OCI-M2 (cell line): Measurements from ENCODE around the gene HTR4.

ENCODE experiments used
- DNase-seq: peaks from one replicate; lab custom pipeline; 2025; ENCODE audit not compliant: unreplicated experiment; lab: John Stamatoyannopoulos, UW

The HTR4 gene

DNA sequence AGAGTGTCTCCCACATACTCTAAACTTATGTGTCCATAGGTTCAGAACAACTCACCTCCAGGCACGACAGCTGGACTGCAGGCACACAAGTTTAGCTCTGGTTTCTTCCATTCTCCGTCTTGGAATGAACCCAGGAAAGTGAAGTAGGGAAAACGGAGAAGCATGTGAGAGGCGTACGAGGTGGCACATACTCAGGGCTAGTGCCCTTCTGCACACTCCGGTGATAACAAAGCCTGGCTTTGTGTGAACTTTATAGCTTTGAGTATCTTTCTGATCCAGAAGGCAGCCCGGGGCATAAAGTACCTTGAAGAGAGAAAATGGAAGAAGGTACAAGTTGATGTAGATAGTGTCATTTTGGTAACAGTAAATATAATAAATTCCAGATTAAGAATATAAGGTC, 11.1 kb upstream of the HTR4 start:
- DNase-seq: no peak

DNA sequence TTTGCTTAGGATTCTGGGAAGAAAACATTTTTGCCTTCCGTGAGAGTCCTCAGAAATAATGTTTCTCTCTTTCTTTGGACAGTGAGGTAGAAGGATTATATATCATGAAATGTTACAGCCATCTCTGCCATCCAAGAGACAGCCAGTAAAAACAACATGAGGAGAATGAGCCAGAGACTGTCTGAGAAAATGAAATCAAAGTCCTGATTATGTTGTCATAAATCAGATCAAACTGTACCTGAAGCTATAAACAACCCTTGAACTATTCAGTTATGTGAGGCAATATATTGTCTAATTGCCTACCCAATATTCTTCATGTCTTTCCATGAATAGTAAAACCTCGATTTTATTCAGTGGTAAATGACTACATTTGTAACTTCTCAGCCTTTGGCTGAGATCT, 9.2 kb upstream of the HTR4 start:
- DNase-seq: no peak

DNA sequence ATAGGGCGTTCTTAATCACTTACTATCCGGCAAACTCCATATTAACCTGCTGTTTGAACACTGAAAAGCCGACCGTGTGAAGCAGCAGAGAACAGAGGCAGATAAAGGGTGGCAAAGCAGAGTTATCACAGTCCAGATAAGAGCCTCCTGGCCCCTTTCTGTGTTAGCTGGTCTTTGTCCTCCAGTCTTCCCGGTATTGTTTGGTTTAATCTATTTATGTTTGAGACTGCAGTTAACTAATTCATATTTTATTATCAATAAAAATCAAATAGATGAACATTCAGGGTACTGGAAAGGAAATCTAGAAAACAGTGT, 6.0 kb upstream of the HTR4 start:
- DNase-seq: no peak

DNA sequence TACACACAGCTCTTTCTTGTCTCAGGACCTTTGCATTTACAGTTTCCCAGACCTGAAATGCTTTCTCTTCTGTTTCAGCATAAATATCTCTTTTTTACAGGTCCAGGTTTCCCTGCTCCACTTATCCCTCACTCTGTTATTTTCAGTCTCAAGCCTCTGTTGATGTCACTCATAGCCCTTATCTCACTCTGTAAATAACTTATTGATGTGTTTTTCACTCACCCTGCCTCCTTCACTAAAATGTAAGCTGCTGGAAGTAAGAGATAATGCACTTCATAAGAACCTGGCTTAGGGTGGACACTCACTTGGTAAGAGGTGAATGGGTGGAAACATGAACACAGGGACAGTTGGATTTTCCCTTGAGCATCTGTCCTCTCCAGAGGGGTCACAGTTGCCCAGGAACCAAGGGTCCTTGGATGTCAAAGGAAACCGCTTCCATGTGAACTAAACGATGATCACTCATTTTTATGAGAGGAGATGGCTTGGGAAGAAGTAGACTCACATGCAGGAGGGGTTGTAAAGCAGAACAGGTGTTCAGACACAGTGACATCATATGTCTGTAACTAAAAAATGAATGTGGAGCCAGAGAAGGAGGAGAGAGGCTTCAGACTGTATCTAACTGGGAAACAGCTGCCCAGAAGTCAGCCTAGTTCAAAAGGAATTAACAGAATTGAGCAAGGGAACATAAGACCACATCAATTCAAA, 5.5 kb upstream of the HTR4 start:
- no peak for DNase-seq

DNA sequence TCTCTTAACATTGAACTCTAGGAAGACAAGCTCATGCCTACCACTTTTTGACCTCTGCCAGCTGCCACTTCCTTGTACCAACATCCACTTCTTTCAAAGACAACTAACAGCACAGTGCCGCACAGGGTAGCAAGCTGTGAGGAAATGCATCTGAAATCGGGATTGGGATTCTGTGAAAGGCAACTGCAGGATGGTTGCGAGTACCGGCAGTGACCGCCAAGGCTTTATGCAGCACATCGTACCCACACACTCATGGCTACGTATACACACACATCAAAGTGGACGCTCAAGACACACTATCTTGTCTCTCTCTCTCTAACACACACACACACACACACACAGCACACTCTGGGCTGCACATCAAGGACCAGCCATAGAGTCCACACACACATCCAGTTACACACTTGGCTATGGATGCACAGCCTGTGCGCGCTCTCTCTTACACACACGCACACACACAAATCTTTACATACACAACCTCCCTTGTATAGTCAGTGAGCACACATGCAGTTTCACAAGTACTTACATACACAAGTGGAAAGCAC, 964 bp downstream of the HTR4 start:
- no peak for DNase-seq

DNA sequence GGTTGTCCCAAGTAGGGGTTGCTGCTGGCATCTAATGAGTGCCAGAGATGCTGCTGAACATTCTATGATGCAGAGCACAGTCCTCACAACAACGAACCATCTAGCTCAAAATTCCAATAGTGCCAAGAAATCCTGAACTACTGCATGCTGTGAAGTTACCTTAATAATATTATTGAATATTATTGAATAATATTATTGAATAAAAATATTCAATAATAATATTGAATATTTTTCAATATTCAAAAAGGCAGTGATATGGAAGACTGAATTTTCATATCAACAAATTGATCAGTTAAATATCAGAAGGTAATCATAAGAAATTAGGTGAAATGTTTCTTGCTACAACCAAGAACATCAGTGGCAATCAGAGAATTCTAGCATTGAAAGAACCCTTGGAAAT, 2.8 kb downstream of the HTR4 start:
- DNase-seq: no peak

DNA sequence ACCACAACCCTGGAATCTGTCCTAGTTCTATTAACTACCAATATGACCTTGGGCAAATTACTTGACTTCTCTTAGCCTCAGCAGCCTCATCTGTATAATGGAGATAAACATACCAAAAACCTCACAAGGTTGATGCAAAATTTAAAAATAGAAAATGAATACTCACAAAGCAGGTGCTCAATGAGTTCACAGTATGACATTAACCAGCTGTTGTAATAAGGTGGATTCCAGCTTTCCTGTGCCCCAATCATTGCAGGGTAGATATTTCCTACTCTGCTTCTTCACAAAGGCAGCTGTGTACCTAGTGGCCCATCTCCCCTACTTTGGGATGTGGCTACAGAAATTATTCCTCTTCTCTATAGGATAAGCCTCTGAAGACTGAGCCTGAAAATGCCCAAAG, 8.8 kb downstream of the HTR4 start:
- DNase-seq: no peak

DNA sequence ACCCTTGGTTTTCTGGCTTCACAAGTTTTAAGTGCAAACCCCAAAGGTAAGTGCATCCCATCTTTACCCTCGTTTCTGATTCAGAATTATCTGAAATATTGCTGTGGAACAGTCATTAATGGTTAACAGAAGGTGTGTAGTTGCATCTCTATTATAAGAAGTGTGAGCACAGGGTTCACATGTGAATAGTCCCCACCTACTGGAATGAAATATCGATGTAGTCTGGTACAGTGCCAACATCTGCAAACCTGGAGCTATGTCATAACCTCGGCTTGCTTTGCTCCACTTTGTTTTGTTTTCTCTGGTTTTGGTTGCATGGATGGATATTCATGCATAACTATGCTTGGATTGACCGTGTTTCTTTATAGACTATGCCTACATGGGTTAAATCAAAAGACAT, 12.6 kb downstream of the HTR4 start:
- DNase-seq: no peak

DNA sequence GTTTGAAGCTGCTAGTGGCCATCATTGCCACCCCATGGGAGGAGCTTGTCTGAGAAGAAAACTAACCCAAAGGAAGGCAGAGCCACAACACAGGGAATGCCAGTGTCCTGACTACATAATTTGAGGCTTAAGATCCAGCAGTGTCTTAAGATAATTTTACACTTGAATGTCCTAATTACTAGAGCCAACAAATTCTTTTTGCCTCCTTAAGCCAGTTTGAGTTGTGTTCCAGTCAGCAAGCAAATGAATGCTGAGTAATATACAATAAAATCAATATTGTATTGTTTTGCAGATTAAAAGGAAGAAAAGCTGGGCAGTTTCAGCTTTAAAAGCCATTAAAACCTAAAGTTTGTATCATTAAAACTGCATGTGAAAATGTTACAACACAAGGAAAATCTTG, 13.9 kb downstream of the HTR4 start:
- DNase-seq: no peak

DNA sequence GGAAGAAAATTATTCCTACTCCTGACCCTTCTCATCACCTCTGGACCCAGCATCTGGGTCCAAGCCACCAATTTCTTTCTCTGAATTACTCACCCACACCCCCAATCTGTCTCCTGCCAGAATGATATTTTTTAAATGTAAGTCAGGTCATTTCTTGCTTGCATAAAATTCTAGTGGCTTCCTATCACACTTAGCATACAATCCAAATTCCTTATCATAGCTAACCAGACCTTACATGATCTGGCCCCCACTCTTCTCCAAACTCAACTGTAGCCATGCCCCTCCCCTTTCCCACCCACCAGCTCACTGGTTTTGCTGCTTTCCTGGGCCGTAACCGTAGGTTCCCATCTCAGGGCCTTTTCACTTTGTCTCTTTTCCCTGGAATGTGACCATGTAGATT, 15.2 kb downstream of the HTR4 start:
- no peak for DNase-seq

DNA sequence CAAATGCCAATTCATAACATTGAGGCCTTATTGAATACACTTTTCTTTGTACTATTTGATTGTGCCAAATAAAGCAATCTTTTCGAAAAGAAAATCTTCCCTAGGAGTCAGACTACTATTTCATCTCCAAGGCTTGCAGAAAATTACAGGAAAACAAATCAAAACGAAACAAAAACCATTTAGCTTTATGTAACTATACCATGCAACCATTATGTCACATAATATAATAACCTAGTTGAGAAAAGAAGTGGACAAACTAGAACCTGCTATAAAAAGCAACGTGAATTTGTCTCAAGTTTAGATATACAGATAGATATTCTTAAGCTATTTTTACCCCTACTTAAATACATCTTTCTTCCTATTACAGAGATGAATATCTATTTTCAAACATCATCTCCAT, 18.0 kb downstream of the HTR4 start:
- no peak for DNase-seq

DNA sequence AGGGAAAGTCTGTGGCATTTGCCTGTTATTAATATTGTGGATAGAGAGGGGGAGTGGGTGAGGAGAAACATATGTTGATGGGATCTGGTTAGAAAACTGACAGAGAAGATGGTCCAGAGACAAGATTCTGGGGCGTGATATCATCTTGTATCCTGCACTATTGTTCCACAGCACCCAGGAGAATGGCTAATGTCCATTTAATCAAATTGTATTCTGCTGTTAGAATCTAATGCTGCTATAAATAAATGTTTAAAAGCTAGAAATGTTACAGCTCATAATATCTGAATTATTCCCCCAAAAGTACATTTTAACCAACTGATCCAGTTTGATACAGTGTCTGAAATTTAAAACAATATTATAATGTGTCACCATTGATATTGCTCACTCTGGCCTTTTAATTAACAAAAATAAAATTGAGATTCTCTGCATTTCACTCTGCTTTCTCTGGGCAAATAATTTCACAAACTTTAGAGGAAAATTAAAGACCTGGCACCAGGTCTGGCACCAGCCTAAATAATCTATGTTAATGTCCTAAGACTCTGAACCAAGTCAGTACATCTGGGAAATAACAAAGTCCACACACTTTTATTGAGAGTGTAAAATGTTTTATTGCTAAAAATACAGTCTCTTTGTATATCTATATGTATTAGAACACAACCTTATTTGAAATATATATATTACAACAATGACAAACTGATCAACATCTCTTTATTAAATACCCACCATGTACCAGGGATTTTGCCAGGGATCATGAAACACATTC, 18.8 kb downstream of the HTR4 start:
- no peak for DNase-seq

DNA sequence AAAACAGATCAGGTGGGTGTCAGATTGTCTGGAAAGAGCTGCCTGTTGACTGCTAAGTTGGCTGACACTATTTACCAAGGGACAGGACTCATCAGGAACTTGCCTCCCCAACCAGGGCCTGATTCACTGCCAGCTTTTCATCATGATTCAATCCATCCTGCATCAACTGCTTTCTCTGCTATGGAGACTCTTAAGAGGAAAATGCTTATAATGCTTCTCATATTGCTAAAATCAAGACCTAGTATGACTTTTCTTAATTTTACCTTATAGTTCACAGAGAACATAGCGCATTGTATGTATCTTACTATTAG, 21.3 kb downstream of the HTR4 start:
- DNase-seq: no peak

DNA sequence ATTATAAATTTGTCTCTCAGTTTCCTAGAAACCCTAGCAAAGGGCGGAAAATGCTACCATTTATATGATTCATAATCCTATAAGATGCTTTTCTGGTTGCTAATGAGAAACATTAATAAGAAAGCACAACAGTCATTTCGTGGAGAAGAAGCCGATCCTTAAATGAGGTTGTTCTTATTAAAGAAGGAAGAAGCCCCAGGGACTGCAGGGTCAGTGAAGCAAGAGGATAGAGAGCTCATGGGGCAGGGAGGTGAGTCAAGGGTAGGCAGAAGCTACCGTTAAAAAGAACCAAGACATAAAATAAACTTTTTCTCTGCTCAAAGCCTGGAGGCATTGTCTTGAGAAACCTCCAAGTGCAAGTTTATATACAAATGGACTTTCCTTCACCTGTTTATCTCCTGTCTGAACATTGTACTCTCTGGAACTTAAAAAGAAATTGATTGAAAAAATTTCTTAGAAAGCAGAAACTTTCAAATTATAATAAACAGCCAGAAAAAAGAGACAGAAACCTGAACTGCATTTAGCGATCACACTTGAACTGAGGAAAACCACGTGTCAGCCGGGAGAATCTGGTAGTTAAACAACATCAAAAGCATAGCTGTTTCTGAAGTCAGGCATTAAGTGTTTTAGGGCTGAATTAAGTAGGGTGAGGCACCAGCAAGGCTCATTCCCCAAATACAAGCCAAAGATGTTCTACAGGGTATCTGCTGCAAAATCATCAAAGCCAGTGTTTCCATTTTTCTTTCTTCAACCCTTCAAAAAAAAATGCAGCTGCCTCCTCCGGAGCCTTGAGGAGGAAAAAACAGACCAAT, 21.9 kb downstream of the HTR4 start:
- no peak for DNase-seq

DNA sequence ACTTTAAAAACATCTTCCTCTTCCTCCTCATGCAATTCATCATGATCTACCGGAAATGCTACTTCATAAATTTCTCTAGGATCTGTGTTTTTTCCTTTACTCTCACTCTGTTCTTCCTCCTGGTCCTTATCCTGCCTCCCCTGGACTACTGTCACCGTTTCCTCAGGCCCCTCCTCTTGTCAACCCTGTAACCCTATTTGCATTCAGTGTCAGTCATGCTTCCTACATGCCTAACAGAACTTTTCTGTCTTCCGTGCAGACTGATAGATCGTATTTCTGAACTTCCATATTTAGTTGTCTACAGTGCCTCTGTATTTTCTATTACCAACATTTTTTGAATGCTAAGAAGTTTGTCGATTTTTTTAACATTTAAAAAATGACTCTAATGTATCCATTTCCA, 27.3 kb downstream of the HTR4 start:
- no peak for DNase-seq

DNA sequence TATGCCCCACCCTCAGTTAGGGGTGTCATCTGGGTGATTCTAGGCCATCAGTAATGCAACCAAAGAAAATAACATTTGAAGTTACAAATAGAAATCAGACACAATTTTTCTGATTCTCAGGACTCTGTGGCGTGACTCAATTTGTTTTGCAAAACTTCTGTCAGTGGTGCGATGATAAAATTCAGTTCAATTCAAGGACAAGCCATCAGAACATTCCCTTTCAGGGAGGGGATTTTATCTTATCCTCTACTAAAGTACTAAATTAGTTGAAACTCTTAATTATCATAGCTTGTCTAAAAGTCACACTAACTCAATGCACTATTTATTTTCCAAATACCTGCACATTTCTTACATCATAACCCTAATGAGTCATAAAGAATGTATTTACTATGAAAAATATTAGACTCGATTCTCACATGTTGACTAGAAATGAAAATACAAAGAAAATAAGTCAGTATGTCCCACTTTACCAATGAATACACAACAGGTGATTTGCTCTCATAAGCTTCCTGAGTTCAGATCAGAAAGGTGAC, 28.2 kb downstream of the HTR4 start:
- DNase-seq: no peak

DNA sequence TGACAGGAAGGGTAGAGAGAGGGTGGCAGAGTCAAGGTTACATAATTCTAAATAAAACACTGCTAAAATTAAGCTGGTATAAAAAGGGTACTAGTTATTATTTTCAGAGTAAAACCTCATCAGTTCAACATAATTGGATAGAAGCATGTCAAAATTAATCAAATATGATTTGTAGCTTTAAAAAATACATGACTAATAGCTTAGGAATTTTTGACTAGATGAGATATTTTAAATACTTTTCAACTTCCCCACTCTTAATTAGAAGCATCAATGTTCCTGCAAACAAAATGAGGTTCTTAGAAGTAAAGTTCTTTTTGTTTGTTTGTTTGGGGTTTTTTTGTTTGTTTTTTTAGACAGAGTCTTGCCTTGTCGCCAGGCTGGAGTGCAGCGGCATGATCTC, 29.1 kb downstream of the HTR4 start:
- DNase-seq: no peak

DNA sequence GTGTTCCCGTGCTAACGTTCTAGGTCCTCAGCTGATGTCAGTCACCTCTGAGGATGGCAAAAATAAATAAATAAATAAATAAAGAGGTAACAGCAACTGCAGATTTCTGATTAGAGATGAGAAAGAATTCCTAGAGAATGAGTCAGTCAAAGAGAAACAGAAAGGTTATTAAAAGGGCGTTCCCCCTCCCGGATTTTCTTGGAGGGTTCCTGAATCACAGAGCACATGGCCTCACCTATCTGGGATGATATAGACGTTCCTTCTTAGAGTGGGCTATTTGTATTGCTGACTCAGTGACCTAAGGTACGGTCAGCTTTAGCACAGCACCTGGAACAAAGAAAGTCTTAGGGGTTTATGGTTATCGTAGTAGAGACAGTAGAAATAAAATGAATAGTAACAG, 30.6 kb downstream of the HTR4 start:
- no peak for DNase-seq

DNA sequence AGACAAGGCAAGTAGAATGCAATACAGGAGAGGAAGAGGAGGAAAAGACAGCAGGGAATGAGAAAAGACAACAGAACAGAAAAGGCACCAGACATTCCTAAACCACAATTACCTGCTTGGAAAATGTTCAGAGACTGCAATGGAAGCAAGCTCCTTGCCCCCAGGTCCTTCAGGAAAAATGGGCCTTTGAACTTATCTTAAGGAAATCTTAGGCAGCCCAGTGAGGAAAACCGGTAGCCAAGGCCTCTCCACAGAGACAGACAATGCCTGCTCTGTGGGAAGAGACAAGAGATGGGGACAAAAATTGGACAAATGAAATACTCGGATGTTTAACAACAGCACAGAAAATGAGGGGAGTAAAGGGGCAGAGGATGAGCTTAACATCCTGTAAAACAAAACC, 31.2 kb downstream of the HTR4 start:
- DNase-seq: no peak

DNA sequence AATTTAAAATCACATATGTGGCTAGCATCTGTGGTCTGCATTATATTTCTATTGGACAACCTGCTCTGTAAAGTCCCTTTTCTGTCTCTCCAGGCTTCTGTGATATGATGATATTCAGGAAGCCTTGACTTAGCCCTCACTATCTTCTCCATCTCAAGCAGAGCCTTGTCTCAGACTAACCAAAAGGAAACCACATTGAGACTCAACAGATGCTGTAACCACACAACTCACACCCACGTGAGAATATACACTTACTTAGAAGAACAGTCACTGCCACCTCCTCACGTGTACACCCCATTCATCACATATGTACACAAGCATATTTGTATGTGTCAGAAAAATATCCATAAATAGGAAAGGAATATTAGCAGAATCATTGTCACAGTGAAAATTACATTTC, 33.6 kb downstream of the HTR4 start:
- no peak for DNase-seq

DNA sequence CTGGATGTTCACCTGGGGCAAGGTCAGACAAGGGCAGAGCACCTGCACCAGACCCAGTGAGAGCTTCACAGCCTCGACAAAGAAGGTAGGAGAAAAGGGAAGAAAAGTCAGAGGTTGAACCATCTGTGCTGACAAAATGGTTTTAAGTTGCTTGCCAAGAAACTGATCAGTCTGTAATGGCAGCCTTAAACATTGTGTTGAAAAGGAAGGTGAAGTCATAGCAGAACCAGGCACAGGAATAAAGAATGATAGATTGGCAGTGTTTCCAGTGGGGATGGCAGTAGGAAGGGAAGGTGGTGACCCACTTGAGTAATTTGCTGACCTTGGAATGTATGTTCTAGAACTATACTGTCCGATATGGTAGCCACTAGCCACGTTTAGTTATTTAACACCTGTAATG, 34.2 kb downstream of the HTR4 start:
- DNase-seq: no peak

DNA sequence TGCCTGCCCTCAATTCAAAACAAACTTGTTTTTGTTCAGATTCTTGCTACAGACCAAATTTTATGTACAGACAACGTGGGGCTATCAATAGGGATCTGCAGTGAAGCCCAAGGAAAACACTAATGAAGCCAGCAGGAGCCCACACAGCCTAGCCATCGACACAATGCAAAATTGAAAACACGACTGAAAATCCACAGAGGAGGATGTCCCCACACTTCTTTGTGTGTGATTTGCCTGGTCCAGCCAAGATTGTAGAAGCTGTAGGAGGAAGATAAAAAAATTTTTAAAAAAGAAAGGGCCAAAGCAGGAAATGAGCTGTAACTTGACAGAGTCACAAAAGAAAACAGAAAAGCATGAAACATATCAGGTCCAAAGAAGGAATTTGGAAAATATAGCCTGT, 34.8 kb downstream of the HTR4 start:
- no peak for DNase-seq
